ENCODE data around the gene PLEKHG3.

PLEKHG3 gene

GRCh38 chr14:64700894-64701293, 3.3 kb upstream of the PLEKHG3 start:
- no peak overlapping the region for H3K4me2 ChIP-seq (ENCODE audit: low read depth, low read length)
- no peak overlapping the region for H3K9ac ChIP-seq (ENCODE audit: low read length)
- TF ChIP-seq EZH2 (optimal IDR thresholded peaks at IDR 0.05; ENCODE audit: low read depth, low read length), result no peak
- no peak for TF ChIP-seq CTCF (IDR thresholded peaks at IDR 0.05; ENCODE audit: low read length)
- no peak for TF ChIP-seq EZH2phosphoT487 (IDR thresholded peaks at IDR 0.05; ENCODE audit: low read length)

GRCh38 chr14:64701660-64702059, 2.6 kb upstream of the PLEKHG3 start:
- no peaks in the 10 kb centered on the region for H3K9me3 ChIP-seq (replicated peaks; ENCODE audit: insufficient read depth, low read length)
- H3K4me3 ChIP-seq (ENCODE audit: low read length), result no peak overlapping the region
- H2AFZ ChIP-seq (ENCODE audit: low read length), result no peak overlapping the region
- no peak overlapping the region for H3K9ac ChIP-seq (ENCODE audit: low read length)
- H3K9me2 ChIP-seq (replicated peaks; ENCODE audit: insufficient read depth, low read length), result no peaks in the 10 kb centered on the region
- H3K79me2 ChIP-seq (ENCODE audit: low read length), result no peaks in the 10 kb centered on the region
- no peak for TF ChIP-seq EZH2phosphoT487 (IDR thresholded peaks at IDR 0.05; ENCODE audit: low read length)
- H3K4me1 ChIP-seq (ENCODE audit: low read length), result no peaks in the 10 kb centered on the region
- no peak overlapping the region for H3K27ac ChIP-seq (ENCODE audit: low read length)
- no peak overlapping the region for H3K4me2 ChIP-seq (ENCODE audit: low read depth, low read length)
- H3K27me3 ChIP-seq (replicated peaks; ENCODE audit: insufficient read depth, low read length), result peaks cover 13% of the 10 kb centered on the region; the same call in 1 of the 2 replicates
- DNase-seq, result no peak
- H4K20me1 ChIP-seq (ENCODE audit: insufficient read depth, low read length), result no peaks in the 10 kb centered on the region
- H3F3A ChIP-seq (ENCODE audit: insufficient read depth, low read length), result no peaks in the 10 kb centered on the region
- H3K36me3 ChIP-seq (replicated peaks; ENCODE audit: insufficient read depth, low read length), result no peaks in the 10 kb centered on the region

More at GRCh38 chr14:64700894-64701293, 3.3 kb upstream of the PLEKHG3 start:
- Histone ChIP-seq H3K27me3 (replicated peaks; ENCODE audit: insufficient read depth, low read length) (peaks cover 13% of the 10 kb centered on the region; the same call in 1 of the 2 replicates), H3K27ac (ENCODE audit: low read length) (no peak overlapping the region), H3K9me3 (replicated peaks; ENCODE audit: insufficient read depth, low read length) (no peaks in the 10 kb centered on the region), H3K36me3 (replicated peaks; ENCODE audit: insufficient read depth, low read length) (no peaks in the 10 kb centered on the region), H4K20me1 (ENCODE audit: insufficient read depth, low read length) (no peaks in the 10 kb centered on the region), H2AFZ (ENCODE audit: low read length) (no peak overlapping the region), H3F3A (ENCODE audit: insufficient read depth, low read length) (no peaks in the 10 kb centered on the region), H3K4me3 (ENCODE audit: low read length) (no peak overlapping the region), H3K4me1 (ENCODE audit: low read length) (no peaks in the 10 kb centered on the region), H3K79me2 (ENCODE audit: low read length) (no peaks in the 10 kb centered on the region), H3K9me2 (replicated peaks; ENCODE audit: insufficient read depth, low read length) (no peaks in the 10 kb centered on the region)
- DNase-seq, result no peak

GRCh38 chr14:64702493-64703394, 1.5 kb upstream of the PLEKHG3 start:
- Histone ChIP-seq H2AFZ (ENCODE audit: low read length) (no peak overlapping the region), H3K4me3 (ENCODE audit: low read length) (no peak overlapping the region), H3K4me2 (ENCODE audit: low read depth, low read length) (no peak overlapping the region)

More at GRCh38 chr14:64702493-64703394, 1.5 kb upstream of the PLEKHG3 start:
- no peak for DNase-seq
- no peaks in the 10 kb centered on the region for H3K9me2 ChIP-seq (replicated peaks; ENCODE audit: insufficient read depth, low read length)
- no peak for TF ChIP-seq EZH2phosphoT487 (IDR thresholded peaks at IDR 0.05; ENCODE audit: low read length)
- TF ChIP-seq CTCF (IDR thresholded peaks at IDR 0.05; ENCODE audit: low read length), result no peak
- no peak for TF ChIP-seq EZH2 (optimal IDR thresholded peaks at IDR 0.05; ENCODE audit: low read depth, low read length)
- no peaks in the 10 kb centered on the region for H3K4me1 ChIP-seq (ENCODE audit: low read length)
- no peak overlapping the region for H3K9ac ChIP-seq (ENCODE audit: low read length)
- no peaks in the 10 kb centered on the region for H4K20me1 ChIP-seq (ENCODE audit: insufficient read depth, low read length)
- H3K27me3 ChIP-seq (replicated peaks; ENCODE audit: insufficient read depth, low read length), result peaks cover 13% of the 10 kb centered on the region; the same call in 1 of the 2 replicates
- no peaks in the 10 kb centered on the region for H3F3A ChIP-seq (ENCODE audit: insufficient read depth, low read length)
- no peaks in the 10 kb centered on the region for H3K9me3 ChIP-seq (replicated peaks; ENCODE audit: insufficient read depth, low read length)
- H3K27ac ChIP-seq (ENCODE audit: low read length), result no peak overlapping the region
- no peaks in the 10 kb centered on the region for H3K36me3 ChIP-seq (replicated peaks; ENCODE audit: insufficient read depth, low read length)
- no peaks in the 10 kb centered on the region for H3K79me2 ChIP-seq (ENCODE audit: low read length)

Data from MM.1S (cell line).